Fibroblast of lung (primary cell): ENCODE results near the gene CLPTM1L.
"Not testable (repeated sequence)": the region's sequence is repeated elsewhere in the genome, so short reads cannot be mapped to it uniquely, and the experiment has no call there.

ENCODE experiments used
- EZH2 ChIP-seq: IDR thresholded peaks from 2 replicates; pipeline ENCODE4 v1.5.1; 2012; ENCODE audit warnings: low read length, control low read depth, mild to moderate bottlenecking; ENCODE audit errors: missing control alignments
- TF ChIP-seq, protein P1 (sequence below), 2 donors: IDR thresholded peaks in 1 of 2; conservative IDR thresholded peaks in 1 of 2; 1 replicate in 1 of 2; 2 replicates in 1 of 2; pipeline ENCODE4 v1.5.1; 2011 to 2012; ENCODE audit warnings: low read length in 2 of 2, control low read depth in 1 of 2, inconsistent platforms in 1 of 2, low read depth in 1 of 2, mild to moderate bottlenecking in 1 of 2

DNA sequence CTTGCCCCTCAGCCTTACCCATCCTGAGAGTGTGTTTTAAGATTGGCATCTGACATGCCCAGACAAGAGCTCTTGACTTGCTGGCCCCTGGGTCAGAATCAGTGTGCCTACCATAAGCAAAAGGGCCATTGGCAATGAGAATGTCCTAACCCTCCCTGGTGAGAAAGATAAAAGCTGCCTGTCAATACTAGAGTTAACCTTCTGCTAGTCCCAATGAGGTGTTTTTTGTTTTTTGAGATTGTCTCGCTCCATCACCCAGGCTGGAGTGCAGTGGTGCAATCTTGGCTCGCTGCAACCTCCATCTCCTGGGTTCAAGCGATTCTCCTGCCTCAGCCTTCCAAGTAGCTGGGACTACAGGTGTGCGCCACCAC is 27.1 kb upstream of the CLPTM1L start:
- TF ChIP-seq, protein P1, sequence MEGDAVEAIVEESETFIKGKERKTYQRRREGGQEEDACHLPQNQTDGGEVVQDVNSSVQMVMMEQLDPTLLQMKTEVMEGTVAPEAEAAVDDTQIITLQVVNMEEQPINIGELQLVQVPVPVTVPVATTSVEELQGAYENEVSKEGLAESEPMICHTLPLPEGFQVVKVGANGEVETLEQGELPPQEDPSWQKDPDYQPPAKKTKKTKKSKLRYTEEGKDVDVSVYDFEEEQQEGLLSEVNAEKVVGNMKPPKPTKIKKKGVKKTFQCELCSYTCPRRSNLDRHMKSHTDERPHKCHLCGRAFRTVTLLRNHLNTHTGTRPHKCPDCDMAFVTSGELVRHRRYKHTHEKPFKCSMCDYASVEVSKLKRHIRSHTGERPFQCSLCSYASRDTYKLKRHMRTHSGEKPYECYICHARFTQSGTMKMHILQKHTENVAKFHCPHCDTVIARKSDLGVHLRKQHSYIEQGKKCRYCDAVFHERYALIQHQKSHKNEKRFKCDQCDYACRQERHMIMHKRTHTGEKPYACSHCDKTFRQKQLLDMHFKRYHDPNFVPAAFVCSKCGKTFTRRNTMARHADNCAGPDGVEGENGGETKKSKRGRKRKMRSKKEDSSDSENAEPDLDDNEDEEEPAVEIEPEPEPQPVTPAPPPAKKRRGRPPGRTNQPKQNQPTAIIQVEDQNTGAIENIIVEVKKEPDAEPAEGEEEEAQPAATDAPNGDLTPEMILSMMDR (conservative IDR thresholded peaks at IDR 0.05 in 1 of 2, IDR thresholded peaks at IDR 0.05 in 1 of 2; ENCODE audit: low read depth in 1 of 2, low read length in 2 of 2) = not testable (repeated sequence)
- not testable (repeated sequence) for TF ChIP-seq EZH2
